ENCODE data around the gene LGR6. TPM values are rescaled to one million over a fixed set of nuclear protein-coding genes. Genes with fewer than 3 reads are reported as not detected.

Gene LGR6
- total and polyA plus RNA-seq, 10 of the 15 experiments (the other 5 are each of a cell fraction or from before 2014, with no cell fraction given) = not detected

DNA sequence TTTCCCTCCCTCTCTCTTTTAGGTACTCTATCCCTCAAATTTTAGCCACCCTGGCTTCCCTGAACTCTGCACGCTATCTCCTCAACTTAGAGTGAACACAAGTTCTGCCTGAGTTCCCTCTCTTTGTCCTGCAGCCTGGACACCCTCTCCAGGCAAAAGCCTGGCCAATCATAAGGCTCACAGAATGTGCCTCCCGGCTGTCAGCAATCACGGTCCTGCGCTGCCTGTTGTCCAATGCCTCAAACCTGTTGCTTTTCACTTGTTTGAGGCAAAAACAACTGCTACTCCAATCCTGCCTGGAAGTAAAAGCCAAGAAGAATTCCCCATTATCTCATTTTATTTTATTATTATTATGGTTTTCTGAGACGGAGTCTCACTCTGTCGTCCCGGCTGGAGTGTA lies 66.1 kb downstream of the LGR6 start:
- Histone ChIP-seq H2AFZ (ENCODE audit: control insufficient read depth, low read depth, low read length) (no peak overlapping the region), H3K9ac (ENCODE audit: control insufficient read depth, insufficient read depth, low read length) (no peak overlapping the region), H3K4me2 (ENCODE audit: control insufficient read depth, insufficient read depth) (no peak overlapping the region), H3K4me3 (no peak overlapping the region), H3K9me3 (replicated peaks; ENCODE audit: control insufficient read depth, insufficient read depth, low read length) (no peaks in the 10 kb centered on the region), H3K36me3 (ENCODE audit: control insufficient read depth in 2 of 2, insufficient read depth in 2 of 2, low read length in 1 of 2) (no peaks in the 10 kb centered on the region), H3K27ac (ENCODE audit: control insufficient read depth, insufficient read depth) (no peak overlapping the region), H4K20me1 (ENCODE audit: control insufficient read depth, insufficient read depth) (no peaks in the 10 kb centered on the region), H3K27me3 (replicated peaks in 1 of 2; ENCODE audit: control insufficient read depth in 2 of 2, insufficient read depth in 2 of 2, low read length in 1 of 2) (no peaks in the 10 kb centered on the region), H3K79me2 (ENCODE audit: control insufficient read depth, insufficient read depth, low read length) (no peaks in the 10 kb centered on the region), H3K4me1 (ENCODE audit: control insufficient read depth, insufficient read depth, low read length) (no peaks in the 10 kb centered on the region)
- POLR2A ChIA-PET = no interaction called here
- no TSS peak for BruUV-seq (replicated peaks)
- no peak for ATAC-seq
- in situ Hi-C loops (cut with MboI) (no loop called here), intact Hi-C loops (cut with micrococcal nuclease; ENCODE audit: unreplicated experiment) (no loop called here)
- FAIRE-seq = no peak
- SMC1A ChIA-PET (ENCODE audit: uncharacterized antibody, unreplicated experiment) = no interaction called here
- RAD21 ChIA-PET (ENCODE audit: unreplicated experiment) = no interaction called here
- no peak for DNase-seq (ENCODE audit: low read depth, low spot score)
- CTCF ChIA-PET = no interaction called here
- WGBS (ENCODE audit: insufficient coverage, insufficient replicate concordance, low lambda C conversion rate, missing lambda C conversion rate) = 77% methylated on average over 7 of the region's 7 CpGs
- TF ChIP-seq PML (IDR thresholded peaks at IDR 0.05; ENCODE audit: low read length) = no peak
- TF ChIP-seq MLLT1 (IDR thresholded peaks at IDR 0.05) = no peak
- TF ChIP-seq ATF7 (IDR thresholded peaks at IDR 0.05; ENCODE audit: low read depth) = no peak
- TF ChIP-seq HDAC6 (IDR thresholded peaks at IDR 0.05; ENCODE audit: unreplicated experiment) = no peak
- no peak for TF ChIP-seq SPI1 (IDR thresholded peaks at IDR 0.05; ENCODE audit: borderline replicate concordance, insufficient read depth, low read depth, low read length)
- no peak for TF ChIP-seq BCL3 (IDR thresholded peaks at IDR 0.05; ENCODE audit: borderline replicate concordance, insufficient read depth, low read depth, low read length, poor library complexity, severe bottlenecking)
- TF ChIP-seq, protein P1, sequence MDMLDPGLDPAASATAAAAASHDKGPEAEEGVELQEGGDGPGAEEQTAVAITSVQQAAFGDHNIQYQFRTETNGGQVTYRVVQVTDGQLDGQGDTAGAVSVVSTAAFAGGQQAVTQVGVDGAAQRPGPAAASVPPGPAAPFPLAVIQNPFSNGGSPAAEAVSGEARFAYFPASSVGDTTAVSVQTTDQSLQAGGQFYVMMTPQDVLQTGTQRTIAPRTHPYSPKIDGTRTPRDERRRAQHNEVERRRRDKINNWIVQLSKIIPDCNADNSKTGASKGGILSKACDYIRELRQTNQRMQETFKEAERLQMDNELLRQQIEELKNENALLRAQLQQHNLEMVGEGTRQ (IDR thresholded peaks at IDR 0.05; ENCODE audit: borderline replicate concordance, low read depth, low read length) = no peak
- TF ChIP-seq CUX1 (IDR thresholded peaks at IDR 0.05; ENCODE audit: insufficient replicate concordance, low read depth, low read length) = no peak
- no peak for TF ChIP-seq EED (IDR thresholded peaks at IDR 0.05; ENCODE audit: low read depth)
- TF ChIP-seq, protein P2, sequence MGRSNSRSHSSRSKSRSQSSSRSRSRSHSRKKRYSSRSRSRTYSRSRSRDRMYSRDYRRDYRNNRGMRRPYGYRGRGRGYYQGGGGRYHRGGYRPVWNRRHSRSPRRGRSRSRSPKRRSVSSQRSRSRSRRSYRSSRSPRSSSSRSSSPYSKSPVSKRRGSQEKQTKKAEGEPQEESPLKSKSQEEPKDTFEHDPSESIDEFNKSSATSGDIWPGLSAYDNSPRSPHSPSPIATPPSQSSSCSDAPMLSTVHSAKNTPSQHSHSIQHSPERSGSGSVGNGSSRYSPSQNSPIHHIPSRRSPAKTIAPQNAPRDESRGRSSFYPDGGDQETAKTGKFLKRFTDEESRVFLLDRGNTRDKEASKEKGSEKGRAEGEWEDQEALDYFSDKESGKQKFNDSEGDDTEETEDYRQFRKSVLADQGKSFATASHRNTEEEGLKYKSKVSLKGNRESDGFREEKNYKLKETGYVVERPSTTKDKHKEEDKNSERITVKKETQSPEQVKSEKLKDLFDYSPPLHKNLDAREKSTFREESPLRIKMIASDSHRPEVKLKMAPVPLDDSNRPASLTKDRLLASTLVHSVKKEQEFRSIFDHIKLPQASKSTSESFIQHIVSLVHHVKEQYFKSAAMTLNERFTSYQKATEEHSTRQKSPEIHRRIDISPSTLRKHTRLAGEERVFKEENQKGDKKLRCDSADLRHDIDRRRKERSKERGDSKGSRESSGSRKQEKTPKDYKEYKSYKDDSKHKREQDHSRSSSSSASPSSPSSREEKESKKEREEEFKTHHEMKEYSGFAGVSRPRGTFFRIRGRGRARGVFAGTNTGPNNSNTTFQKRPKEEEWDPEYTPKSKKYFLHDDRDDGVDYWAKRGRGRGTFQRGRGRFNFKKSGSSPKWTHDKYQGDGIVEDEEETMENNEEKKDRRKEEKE (IDR thresholded peaks at IDR 0.05) = no peak
- TF ChIP-seq KAT2A (conservative IDR thresholded peaks at IDR 0.05; ENCODE audit: control insufficient read depth, low read depth, low read length) = no peak
- TF ChIP-seq FOXM1 (IDR thresholded peaks at IDR 0.05; ENCODE audit: low read depth, low read length) = no peak
- TF ChIP-seq ASH2L (IDR thresholded peaks at IDR 0.05; ENCODE audit: borderline replicate concordance, low read depth) = no peak
